NT2/D1 (cell line): ENCODE measurements around the gene ZFP62.
A peak's percentile ranks its signal among the peaks of the same experiment; 100 is the strongest.
"Not testable (repeated sequence)": the region's sequence is repeated elsewhere in the genome, so short reads cannot be mapped to it uniquely, and the experiment has no call there.

Experiments used
- DNase-seq: peaks from one replicate; pipeline ENCODE4 v3.0.0-alpha.2; 2011; ENCODE audit warnings: low read depth, low spot score
- H3K27me3 ChIP-seq: 2 replicates; pipeline ENCODE4 v1.6.0; 2011; ENCODE audit warnings: mild to moderate bottlenecking; ENCODE audit not compliant: insufficient read length, insufficient read depth
- H3K36me3 ChIP-seq: 2 replicates; pipeline ENCODE4 v1.6.1; 2011; ENCODE audit warnings: mild to moderate bottlenecking, low read length, mixed read lengths; ENCODE audit not compliant: insufficient read depth, insufficient read length
- H3K4me1 ChIP-seq: 2 replicates; pipeline ENCODE4 v1.5.1; 2011; ENCODE audit not compliant: insufficient read depth, insufficient read length
- H3K4me3 ChIP-seq: 2 replicates; pipeline ENCODE4 v1.5.1; 2011; ENCODE audit warnings: low read depth; ENCODE audit not compliant: insufficient read length
- H3K9ac ChIP-seq: 2 replicates; pipeline ENCODE4 v1.6.0; 2011; ENCODE audit warnings: low read depth; ENCODE audit not compliant: insufficient read length
- H3K9me3 ChIP-seq: 2 replicates; pipeline ENCODE4 v1.5.1; 2011; ENCODE audit warnings: mild to moderate bottlenecking, low read length; ENCODE audit not compliant: insufficient read depth
- SUZ12 ChIP-seq: IDR thresholded peaks from 2 replicates; pipeline ENCODE4 v1.6.1; 2011; ENCODE audit not compliant: insufficient read length, insufficient read depth; ENCODE audit errors: extremely low read depth
- YY1 ChIP-seq: IDR thresholded peaks from 2 replicates; pipeline ENCODE4 v1.6.1; 2011; ENCODE audit not compliant: insufficient read length, insufficient read depth
- ZNF274 ChIP-seq: IDR thresholded peaks from 2 replicates; pipeline ENCODE4 v1.6.1; 2011; ENCODE audit warnings: mild to moderate bottlenecking, low read depth, low read length

ZFP62 gene

DNA sequence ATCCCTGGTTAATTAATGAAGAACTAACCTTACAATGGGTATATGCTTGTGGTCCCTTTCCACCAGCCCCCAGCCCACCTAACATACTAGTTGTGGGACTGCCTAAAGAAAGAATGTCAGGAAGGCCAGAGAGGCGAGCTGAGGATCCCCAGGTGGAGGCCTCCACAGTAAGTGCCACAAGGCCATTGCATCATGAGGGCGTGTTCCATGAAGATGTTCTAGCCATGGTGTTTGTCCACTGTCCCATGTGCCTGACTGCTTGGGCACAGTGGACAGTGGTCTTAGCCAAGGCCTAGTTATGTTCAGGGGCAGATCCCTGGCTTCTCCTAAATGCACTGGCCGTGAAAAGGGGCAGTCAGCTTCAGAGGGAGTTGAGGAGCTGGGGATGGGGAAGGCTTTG, 21.1 kb downstream of the ZFP62 start:
- Histone ChIP-seq H3K36me3 (peaks cover 8% of the 10 kb centered on the region), H3K4me1 (no peaks in the 10 kb centered on the region), H3K4me3 (no peak overlapping the region), H3K9ac (no peak overlapping the region), H3K9me3 (0 out of 2 replicates have a peak, but pooled peaks cover 5% of the 10 kb centered on the region), H3K27me3 (no peaks in the 10 kb centered on the region)
- TF ChIP-seq YY1 (no peak), ZNF274 (no peak), SUZ12 (no peak)
- no peak for DNase-seq

- H3K27me3 ChIP-seq, result no peaks in the 10 kb centered on the region
- DNase-seq, result no peak
- 0 out of 2 replicates have a peak, but pooled peaks cover 5% of the 10 kb centered on the region for H3K9me3 ChIP-seq
- peaks cover 15% of the 10 kb centered on the region for H3K36me3 ChIP-seq
- H3K9ac ChIP-seq, result no peak overlapping the region
- no peak for TF ChIP-seq ZNF274
- no peak for TF ChIP-seq YY1
- no peak for TF ChIP-seq SUZ12
- H3K4me1 ChIP-seq, result no peaks in the 10 kb centered on the region
- H3K4me3 ChIP-seq, result no peak overlapping the region
These were observed 21.8 kb downstream of the ZFP62 start for GRCh38 chr5:180839227-180839626.

- H3K9ac ChIP-seq, result no peak overlapping the region
- no peaks in the 10 kb centered on the region for H3K4me1 ChIP-seq
- no peaks in the 10 kb centered on the region for H3K27me3 ChIP-seq
- 0 out of 2 replicates have a peak, but pooled peaks cover 5% of the 10 kb centered on the region for H3K9me3 ChIP-seq
- H3K4me3 ChIP-seq, result no peak overlapping the region
- TF ChIP-seq ZNF274 (no peak), YY1 (no peak), SUZ12 (no peak)
- DNase-seq, result no peak
- H3K36me3 ChIP-seq, result peaks cover 15% of the 10 kb centered on the region
These were observed 23.6 kb downstream of the ZFP62 start for GRCh38 chr5:180837478-180837877.

GRCh38 chr5:180832638-180833068, 28.4 kb downstream of the ZFP62 start:
- no peak overlapping the region for H3K9ac ChIP-seq
- H3K27me3 ChIP-seq, result peaks cover 2% of the 10 kb centered on the region
- no peak for DNase-seq
- peaks cover 15% of the 10 kb centered on the region for H3K9me3 ChIP-seq
- TF ChIP-seq ZNF274 (no peak), YY1 (no peak)
- peaks cover 2% of the 10 kb centered on the region for H3K4me1 ChIP-seq
- peaks cover 21% of the 10 kb centered on the region for H3K36me3 ChIP-seq
- no peak overlapping the region for H3K4me3 ChIP-seq

DNA sequence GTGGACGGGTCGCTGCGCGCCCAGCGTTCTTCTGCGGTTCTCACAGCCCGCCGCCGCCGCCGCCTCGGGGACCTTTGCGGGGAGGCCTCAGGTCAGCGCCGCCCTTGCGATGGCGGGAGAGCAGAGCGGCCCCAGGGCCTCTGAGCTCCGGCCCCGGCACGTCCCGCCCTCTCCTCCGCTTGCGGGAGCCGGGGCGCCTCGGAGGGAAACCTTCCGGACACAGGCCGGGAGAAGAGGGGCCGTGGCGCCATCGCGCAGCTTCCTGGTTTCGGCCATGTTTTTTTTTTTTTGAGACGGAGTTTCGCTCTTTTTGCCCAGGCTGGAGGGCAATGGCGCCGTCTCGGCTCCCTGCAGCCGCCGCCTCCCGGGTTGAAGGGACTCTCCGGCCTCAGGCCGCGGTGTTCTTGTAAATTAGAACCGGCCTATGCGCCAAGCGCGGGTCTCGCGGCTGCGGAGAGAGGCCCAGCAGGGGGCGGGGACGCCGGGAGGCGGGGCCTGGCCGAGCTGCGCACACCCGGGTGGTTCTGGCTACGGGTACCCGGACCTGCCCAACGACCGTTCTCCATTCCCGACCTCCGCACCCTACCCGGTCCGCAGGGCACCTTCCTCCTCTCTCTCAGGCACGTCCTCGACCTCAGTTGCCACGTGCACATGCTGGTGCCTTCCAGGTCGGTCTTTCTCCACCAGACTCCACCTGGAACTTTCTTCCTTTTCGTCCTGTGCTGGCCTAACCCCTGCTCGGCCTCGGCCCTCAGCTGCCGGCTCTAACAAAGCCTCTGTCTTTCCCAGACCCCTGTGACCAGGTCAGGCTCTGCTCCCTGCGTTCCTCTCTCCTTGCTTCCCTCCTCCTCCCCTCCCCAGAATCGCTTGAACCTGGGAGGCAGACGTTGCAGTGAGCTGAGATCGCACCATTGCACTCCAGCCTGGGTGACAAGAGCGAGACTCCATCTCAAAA, 29.7 kb downstream of the ZFP62 start:
- no peak for DNase-seq
- Histone ChIP-seq H3K9me3 (peaks cover 15% of the 10 kb centered on the region), H3K4me1 (peaks cover 2% of the 10 kb centered on the region), H3K4me3 (peak overlapping the region; percentile 65), H3K36me3 (peaks cover 21% of the 10 kb centered on the region), H3K9ac (peak overlapping the region; percentile 79), H3K27me3 (peaks cover 2% of the 10 kb centered on the region)
- TF ChIP-seq SUZ12 (no peak), ZNF274 (no peak), YY1 (no peak)

DNA sequence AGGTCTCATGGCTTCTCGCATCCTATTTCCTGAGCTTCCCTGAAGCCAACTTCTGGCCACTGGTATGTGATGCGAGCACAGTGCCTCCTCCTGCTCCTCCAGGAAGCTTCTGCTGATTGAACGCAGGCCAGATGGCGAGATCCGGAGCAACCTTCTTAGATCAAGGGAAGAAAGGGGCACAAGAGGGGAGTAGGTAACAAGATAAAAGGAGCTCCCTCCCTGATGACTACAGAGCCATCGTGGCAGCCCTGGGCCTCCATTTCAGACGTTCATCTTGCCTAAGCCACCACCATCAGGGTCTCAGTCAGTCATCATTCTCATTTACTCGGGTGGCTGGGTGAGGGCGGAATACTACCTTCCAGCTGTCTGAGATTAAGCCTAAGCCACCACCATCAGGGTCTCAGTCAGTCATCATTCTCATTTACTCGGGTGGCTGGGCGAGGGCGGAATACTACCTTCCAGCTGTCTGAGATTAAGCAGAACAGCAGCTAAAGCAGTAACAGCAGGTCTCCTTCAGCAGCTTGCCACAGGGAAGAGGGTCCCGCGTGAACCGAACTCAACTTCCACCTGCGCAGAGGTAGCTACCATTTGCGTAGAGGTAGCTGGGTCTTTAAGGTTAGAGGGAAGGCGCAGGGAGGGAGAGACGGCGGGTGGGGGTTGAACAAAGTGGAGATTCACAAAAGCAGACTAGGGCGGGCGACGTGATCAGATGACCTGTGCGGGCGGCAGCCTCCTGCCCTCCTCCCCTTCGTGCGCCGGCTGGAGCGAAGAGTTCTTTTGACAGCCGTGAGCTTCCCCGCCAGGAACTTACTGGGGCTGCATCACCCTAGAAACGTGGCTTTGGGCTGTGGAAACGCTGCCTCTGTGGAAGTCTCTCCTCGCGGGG, 30.6 kb downstream of the ZFP62 start:
- peaks cover 2% of the 10 kb centered on the region for H3K4me1 ChIP-seq
- H3K4me3 ChIP-seq, result peak overlapping the region; percentile 65
- no peak for DNase-seq

GRCh38 chr5:180829726-180830125, 31.4 kb downstream of the ZFP62 start:
- no peak for DNase-seq
- H3K9ac ChIP-seq, result no peak overlapping the region
- H3K4me3 ChIP-seq, result no peak overlapping the region
- H3K36me3 ChIP-seq, result peaks cover 12% of the 10 kb centered on the region
- no peak for TF ChIP-seq YY1
- no peak for TF ChIP-seq ZNF274
- no peak for TF ChIP-seq SUZ12
- H3K27me3 ChIP-seq, result peaks cover 2% of the 10 kb centered on the region
- H3K9me3 ChIP-seq, result peaks cover 15% of the 10 kb centered on the region
- peaks cover 2% of the 10 kb centered on the region for H3K4me1 ChIP-seq

More for the DNA sequence above, 30.6 kb downstream of the ZFP62 start:
- Histone ChIP-seq H3K9me3 (peaks cover 15% of the 10 kb centered on the region), H3K27me3 (peaks cover 2% of the 10 kb centered on the region), H3K36me3 (peaks cover 17% of the 10 kb centered on the region), H3K9ac (peak overlapping the region; percentile 79)
- TF ChIP-seq ZNF274, result no peak
- TF ChIP-seq SUZ12, result no peak
- TF ChIP-seq YY1, result no peak

GRCh38 chr5:180828756-180829531, 32.1 kb downstream of the ZFP62 start:
- H3K4me3 ChIP-seq, H3K27me3 ChIP-seq, H3K36me3 ChIP-seq, H3K4me1 ChIP-seq, H3K9ac ChIP-seq, DNase-seq: not testable (repeated sequence)
- H3K9me3 ChIP-seq, result peaks cover 15% of the 10 kb centered on the region

DNA sequence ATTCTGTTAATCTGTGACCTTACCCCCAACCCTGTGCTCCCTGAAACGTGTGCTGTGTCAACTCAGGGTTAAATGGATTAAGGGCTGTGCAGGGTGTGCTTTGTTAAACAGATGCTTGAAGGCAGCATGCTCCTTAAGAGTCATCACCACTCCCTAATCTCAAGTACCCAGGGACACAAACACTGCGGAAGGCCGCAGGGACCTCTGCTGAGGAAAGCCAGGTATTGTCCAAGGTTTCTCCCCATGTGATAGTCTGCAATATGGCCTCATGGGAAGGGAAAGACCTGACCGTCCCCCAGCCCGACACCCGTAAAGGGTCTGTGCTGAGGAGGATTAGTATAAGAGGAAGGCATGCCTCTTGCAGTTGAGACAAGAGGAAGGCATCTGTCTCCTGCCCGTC, 33.7 kb downstream of the ZFP62 start:
- peaks cover 15% of the 10 kb centered on the region for H3K9me3 ChIP-seq
- DNase-seq, H3K4me3 ChIP-seq, H3K36me3 ChIP-seq, H3K4me1 ChIP-seq, H3K27me3 ChIP-seq, H3K9ac ChIP-seq: not testable (repeated sequence)
